ENCODE results near the gene LMNTD2. TPM values are rescaled to one million over a fixed set of nuclear protein-coding genes. Genes with fewer than 3 reads are reported as not detected.

LMNTD2 gene
- total RNA-seq, 2 experiments from 2014 or later: 2.7 to 4.9 TPM

Small RNA genes lying within 50 kb of the gene (microRNA-seq; reads per million reads assigned to microRNA genes)
- 1,429 reads per million, percentile 85 among the genes with 10 or more reads in this experiment for gene MIR210 (ENCODE audit: borderline replicate concordance)

Other genes starting within 250 kb of the LMNTD2 start
- 100 to 1,000 TPM; 248 to 285 TPM for gene IFITM1, start 246.7 kb downstream of the LMNTD2 start, total RNA-seq
- gene IFITM3, start 239.9 kb downstream of the LMNTD2 start, total RNA-seq: 100 to 1,000 TPM in 1 of 2 experiments, 10 to 100 TPM in 1; 77.5 to 122 TPM
- 1 to 10 TPM; 3.8 to 6.6 TPM for gene B4GALNT4, start 191.2 kb downstream of the LMNTD2 start, total RNA-seq
- gene PKP3, start 166.5 kb downstream of the LMNTD2 start, total RNA-seq: under 1 TPM; 0.07 to 0.18 TPM
- 10 to 100 TPM; 33.0 to 34.9 TPM for gene SIGIRR, start 145.7 kb downstream of the LMNTD2 start, total RNA-seq
- gene ANO9, start 118.7 kb downstream of the LMNTD2 start, total RNA-seq: 10 to 100 TPM; 31.7 to 38.8 TPM
- 10 to 100 TPM; 14.8 to 18.8 TPM for gene PTDSS2, start 110.5 kb downstream of the LMNTD2 start, total RNA-seq
- 100 to 1,000 TPM; 111 to 116 TPM for gene RNH1, start 53.5 kb downstream of the LMNTD2 start, total RNA-seq
- 10 to 100 TPM; 26.8 to 41.9 TPM for gene HRAS, start 25.2 kb downstream of the LMNTD2 start, total RNA-seq
- gene LRRC56, start 23.2 kb downstream of the LMNTD2 start, total RNA-seq: under 1 TPM; 0.96 to 0.98 TPM
- 10 to 100 TPM; 16.8 TPM for gene RASSF7, start 232 bp upstream of the LMNTD2 start, total RNA-seq
- 10 to 100 TPM; 40.0 to 44.5 TPM for gene PHRF1, start 15.7 kb upstream of the LMNTD2 start, total RNA-seq
- 10 to 100 TPM; 57.1 to 62.6 TPM for gene IRF7, start 55.2 kb upstream of the LMNTD2 start, total RNA-seq
- not detected for gene CDHR5, start 64.2 kb upstream of the LMNTD2 start, total RNA-seq
- not detected for gene SCT, start 66.4 kb upstream of the LMNTD2 start, total RNA-seq
- under 1 TPM; 0.30 to 0.47 TPM for gene DRD4, start 76.5 kb upstream of the LMNTD2 start, total RNA-seq
- 10 to 100 TPM; 47.4 to 56.6 TPM for gene DEAF1, start 134.5 kb upstream of the LMNTD2 start, total RNA-seq
- gene TMEM80, start 135.1 kb upstream of the LMNTD2 start, total RNA-seq: 10 to 100 TPM; 11.4 to 11.9 TPM
- 10 to 100 TPM in 1 of 2 experiments, 1 to 10 TPM in 1; 8.0 to 10.5 TPM for gene EPS8L2, start 145.5 kb upstream of the LMNTD2 start, total RNA-seq
- 100 to 1,000 TPM; 239 to 246 TPM for gene TALDO1, start 186.7 kb upstream of the LMNTD2 start, total RNA-seq
- 10 to 100 TPM; 45.7 to 59.8 TPM for gene GATD1, start 216.7 kb upstream of the LMNTD2 start, total RNA-seq
- gene CEND1, start 229.4 kb upstream of the LMNTD2 start, total RNA-seq: 1 to 10 TPM in 1 of 2 experiments, under 1 TPM in 1; 0.50 to 1.1 TPM
- gene SLC25A22, start 237.5 kb upstream of the LMNTD2 start, total RNA-seq: 10 to 100 TPM; 33.9 to 36.6 TPM
- gene PIDD1, start 244.5 kb upstream of the LMNTD2 start, total RNA-seq: 10 to 100 TPM; 21.1 to 29.1 TPM
- 1,000 to 10,000 TPM; 2,132 to 3,230 TPM for gene RPLP2, start 249.2 kb upstream of the LMNTD2 start, total RNA-seq

Measured in activated CD4-positive, alpha-beta T cell treated with anti-CD3 and anti-CD28 coated beads for 36 hours (primary cell).